ENCODE data around the gene MGAM2. TPM values are rescaled to one million over a fixed set of nuclear protein-coding genes. Genes with fewer than 3 reads are reported as not detected.

MGAM2 gene
- total and polyA plus RNA-seq, 2 of the 13 experiments (the other 11 are each of a cell fraction or from before 2014, with no cell fraction given) = 0.29 TPM; not detected in 1

GRCh38 chr7:142138996-142139395 lies 27.5 kb downstream of the MGAM2 start (continued):
- TF ChIP-seq USF2 (IDR thresholded peaks at IDR 0.05; ENCODE audit: low read depth, low read length) (no peak), USF2 (CRISPR knock-in tag; IDR thresholded peaks at IDR 0.05; ENCODE audit: borderline replicate concordance) (no peak), ASH2L (IDR thresholded peaks at IDR 0.05; ENCODE audit: insufficient read length, low read depth, low read length) (no peak), BCL6 (CRISPR knock-in tag; IDR thresholded peaks at IDR 0.05) (no peak), EED (CRISPR knock-in tag; IDR thresholded peaks at IDR 0.05) (no peak), ZNF737 (CRISPR knock-in tag; IDR thresholded peaks at IDR 0.05; ENCODE audit: borderline replicate concordance) (no peak)

GRCh38 chr7:142139597-142140400 lies 28.3 kb downstream of the MGAM2 start:
- intact Hi-C loops (cut with micrococcal nuclease; ENCODE audit: unreplicated experiment) = no loop called here
- Histone ChIP-seq H3K27me3 (ENCODE audit: control insufficient read depth in 1 of 2, insufficient read depth in 2 of 2, low read length in 2 of 2) (no peaks in the 10 kb centered on the region), H3K79me2 (ENCODE audit: insufficient read depth, low read length) (no peaks in the 10 kb centered on the region), H3K4me2 (ENCODE audit: low read depth, low read length) (0 out of 2 replicates have a peak overlapping the region, but pooled peaks have one; percentile 12), H2AFZ (ENCODE audit: low read length) (no peak overlapping the region), H4K20me1 (ENCODE audit: insufficient read depth, low read length) (no peaks in the 10 kb centered on the region), H3K4me1 (ENCODE audit: insufficient read depth, low read length) (peaks cover 10% of the 10 kb centered on the region), H3K27ac (ENCODE audit: extremely low read length, insufficient read depth, low read length) (no peak overlapping the region), H3K36me3 (replicated peaks in 1 of 2; ENCODE audit: control insufficient read depth in 1 of 2, insufficient read depth in 2 of 2, low read length in 2 of 2) (no peaks in the 10 kb centered on the region), H3K9ac (ENCODE audit: insufficient read depth, low read depth, low read length) (no peak overlapping the region), H3K9me3 (ENCODE audit: low read length) (no peaks in the 10 kb centered on the region), H3K4me3 (replicated peaks in 1 of 3; ENCODE audit: insufficient read depth in 1 of 3, low read depth in 2 of 3, low read length in 3 of 3) (no peak overlapping the region)
- FAIRE-seq (no peak), DNase-seq (ENCODE audit: low spot score) (no peak), ATAC-seq (no peak)
- 32% methylated on average over 6 of the region's 6 CpGs for WGBS (ENCODE audit: low lambda C conversion rate)
- no TSS peak for BruUV-seq (replicated peaks)
- ChIA-PET CTCF (ENCODE audit: low intra/inter-chr PET ratio, low total read pairs) (no interaction called here), POLR2A (no interaction called here)
- in situ Hi-C loops (cut with HindIII; ENCODE audit: extremely low pct_ligation_motif_present, low pct_unique_long_range_greater_than_20kb) = no loop called here
- TF ChIP-seq HNRNPL (IDR thresholded peaks at IDR 0.05; ENCODE audit: low read depth, low read length) = no peak
